ENCODE measurements around the gene RPRML. TPM values are rescaled to one million over a fixed set of nuclear protein-coding genes. Genes with fewer than 3 reads are reported as not detected.
"Not testable (repeated sequence)": the region's sequence is repeated elsewhere in the genome, so short reads cannot be mapped to it uniquely, and the experiment has no call there.

The RPRML gene
- total RNA-seq, 1 donor from 2014 or later = not detected

DNA sequence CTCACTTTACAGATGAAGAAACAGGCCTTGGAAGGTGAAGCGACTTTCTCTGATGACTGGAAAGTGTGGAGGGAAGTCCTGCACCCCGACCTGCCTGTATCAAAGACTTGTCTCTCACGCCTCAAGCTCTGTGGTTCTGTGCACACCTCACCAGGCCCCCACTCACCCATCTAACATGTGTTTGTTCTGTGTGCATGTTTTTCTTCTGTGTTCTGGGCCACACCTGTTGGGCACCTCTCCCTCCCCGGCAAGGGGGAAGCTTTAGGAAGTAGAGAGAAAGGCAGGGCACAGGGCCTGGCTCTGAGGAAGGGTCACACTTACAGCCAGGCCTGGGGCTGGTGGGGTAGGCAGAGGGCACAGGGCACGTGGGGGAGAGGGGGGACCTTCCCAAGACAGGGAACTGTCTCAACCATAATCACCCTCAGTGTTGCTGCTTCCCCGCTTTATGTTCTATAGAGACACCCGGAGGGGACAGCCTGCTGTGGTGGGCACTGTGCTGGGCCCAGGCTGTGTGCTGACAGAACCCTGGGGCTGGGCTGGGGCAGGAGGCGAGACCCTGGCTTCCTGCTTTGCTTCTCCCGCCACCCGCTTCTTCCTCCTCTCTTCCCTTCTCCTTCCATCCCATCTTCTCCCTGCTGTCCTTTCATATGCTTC, 7.3 kb downstream of the RPRML start:
- no peak overlapping the region for H3K27ac Mint-ChIP-seq
- peaks cover 4% of the 10 kb centered on the region for H3K36me3 Mint-ChIP-seq (ENCODE audit: low read depth)
- no peak overlapping the region for H3K4me3 Mint-ChIP-seq
- DNase-seq (ENCODE audit: low spot score) = no peak
- no peaks in the 10 kb centered on the region for H3K9me3 Mint-ChIP-seq
- peaks cover 6% of the 10 kb centered on the region for H3K27me3 Mint-ChIP-seq (ENCODE audit: insufficient read depth)
- intact Hi-C loops (cut with micrococcal nuclease) = no loop called here
- no peaks in the 10 kb centered on the region for H3K4me1 Mint-ChIP-seq (ENCODE audit: low read depth)

DNA sequence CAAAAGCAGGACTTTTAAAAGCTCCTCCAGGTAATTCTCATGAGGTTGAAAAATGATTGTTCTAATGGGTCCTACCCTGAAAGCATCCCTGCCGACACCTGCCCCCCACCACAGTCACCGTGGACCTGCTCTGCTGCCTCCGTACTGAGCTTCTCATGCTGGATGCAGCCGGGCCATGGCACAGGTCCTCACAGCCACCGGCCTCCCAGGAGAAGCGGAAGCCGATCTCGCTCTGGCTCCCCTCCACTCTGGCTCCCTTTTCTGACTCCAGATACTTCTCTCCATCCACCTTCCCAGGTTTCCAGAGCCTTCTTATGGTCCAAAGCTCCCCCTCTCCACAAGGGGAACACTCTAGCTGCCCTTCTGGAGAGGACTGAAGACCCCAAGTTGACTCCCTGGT, 10.2 kb downstream of the RPRML start:
- intact Hi-C loops (cut with micrococcal nuclease) = no loop called here
- no peak overlapping the region for H3K4me3 Mint-ChIP-seq
- H3K27me3 Mint-ChIP-seq (ENCODE audit: insufficient read depth) = peaks cover 2% of the 10 kb centered on the region
- H3K4me1 Mint-ChIP-seq (ENCODE audit: low read depth) = no peaks in the 10 kb centered on the region
- no peak for DNase-seq (ENCODE audit: low spot score)
- no peak overlapping the region for H3K27ac Mint-ChIP-seq
- H3K9me3 Mint-ChIP-seq = no peaks in the 10 kb centered on the region
- H3K36me3 Mint-ChIP-seq (ENCODE audit: low read depth) = peaks cover 2% of the 10 kb centered on the region

DNA sequence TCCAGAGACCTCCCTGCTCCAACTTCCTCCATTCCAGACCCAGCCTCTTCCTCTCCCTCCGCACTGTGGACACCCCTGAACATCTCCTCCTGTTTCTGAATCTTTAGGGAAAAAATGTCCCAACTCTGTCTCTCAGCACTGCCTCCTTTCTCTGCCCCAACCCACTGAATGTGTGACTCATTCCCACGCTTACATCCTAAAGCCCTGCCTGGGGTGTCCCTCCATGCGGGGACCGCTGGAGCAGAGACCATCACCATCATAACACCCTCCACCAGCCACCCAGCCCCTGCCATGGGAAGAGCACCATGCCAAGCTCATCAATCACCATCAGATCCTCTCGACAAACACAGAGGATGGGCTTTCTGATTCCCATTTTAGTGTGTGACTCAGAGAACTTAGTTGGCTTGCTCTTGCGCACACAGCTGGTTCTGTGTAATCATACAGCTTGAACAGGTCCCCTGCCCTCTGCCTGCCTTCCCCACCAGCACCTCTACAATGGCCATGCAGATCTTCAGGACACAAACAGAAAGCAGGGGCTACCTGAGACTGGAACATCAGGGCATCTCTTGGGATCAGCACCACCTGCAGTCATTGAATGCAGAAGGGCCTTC, 10.7 kb downstream of the RPRML start:
- H3K27me3 Mint-ChIP-seq (ENCODE audit: insufficient read depth) = no peaks in the 10 kb centered on the region
- H3K4me3 Mint-ChIP-seq = no peak overlapping the region
- intact Hi-C loops (cut with micrococcal nuclease) = no loop called here
- H3K4me1 Mint-ChIP-seq (ENCODE audit: low read depth) = no peaks in the 10 kb centered on the region
- H3K27ac Mint-ChIP-seq = no peak overlapping the region
- DNase-seq (ENCODE audit: low spot score) = no peak
- no peaks in the 10 kb centered on the region for H3K9me3 Mint-ChIP-seq
- peaks cover 2% of the 10 kb centered on the region for H3K36me3 Mint-ChIP-seq (ENCODE audit: low read depth)

DNA sequence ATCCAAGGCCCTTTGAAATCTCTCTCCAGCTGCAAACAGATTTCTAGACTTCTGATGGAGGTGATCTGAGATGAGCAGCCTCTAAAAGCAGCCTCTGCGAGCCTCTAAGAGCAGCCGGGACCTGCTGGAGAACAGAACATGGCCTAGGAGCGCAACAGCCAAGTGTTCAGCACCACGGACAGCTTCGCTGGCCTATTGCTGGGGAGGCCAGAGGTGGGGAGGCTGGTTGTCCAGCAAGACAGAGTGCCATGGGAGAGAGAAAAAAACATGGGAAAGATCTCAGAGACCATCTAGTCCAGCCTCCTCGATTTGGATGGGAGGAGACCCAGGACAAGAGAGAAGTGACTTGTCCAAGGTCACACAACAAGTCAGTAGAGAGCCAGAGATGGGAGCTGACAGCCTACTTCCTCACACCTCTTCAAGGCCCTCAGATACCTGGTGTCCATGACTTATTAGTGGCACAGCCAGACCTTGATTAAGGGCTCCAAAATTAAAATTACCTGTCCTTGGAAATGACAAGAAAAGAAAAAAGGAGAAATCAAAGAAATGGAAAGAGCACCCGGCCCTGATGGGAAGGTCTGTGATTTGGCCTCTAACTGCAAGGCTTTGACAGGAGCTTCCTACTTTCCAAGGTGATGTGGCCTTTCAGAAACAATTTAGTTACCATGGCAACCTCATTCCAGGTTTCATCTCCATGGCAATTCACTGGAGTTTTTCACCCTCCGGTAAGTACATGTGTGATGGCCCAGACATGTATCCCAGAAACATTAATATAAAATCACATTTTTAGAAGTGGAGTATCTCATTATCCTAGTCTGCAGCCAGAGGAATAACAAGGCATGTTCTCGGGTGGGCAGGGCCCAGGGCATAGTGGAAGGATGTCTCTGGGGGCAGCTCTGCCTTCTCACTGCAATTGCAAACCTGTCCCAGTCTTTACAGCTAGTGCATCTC, 14.5 kb downstream of the RPRML start:
- intact Hi-C loops (cut with micrococcal nuclease) = no loop called here
- Mint-ChIP-seq H3K4me1 (ENCODE audit: low read depth) (peaks cover 5% of the 10 kb centered on the region), H3K27me3 (ENCODE audit: insufficient read depth) (no peaks in the 10 kb centered on the region), H3K4me3 (no peak overlapping the region), H3K36me3 (ENCODE audit: low read depth) (peaks cover 2% of the 10 kb centered on the region), H3K27ac (no peak overlapping the region), H3K9me3 (no peaks in the 10 kb centered on the region)
- no peak for DNase-seq (ENCODE audit: low spot score)

DNA sequence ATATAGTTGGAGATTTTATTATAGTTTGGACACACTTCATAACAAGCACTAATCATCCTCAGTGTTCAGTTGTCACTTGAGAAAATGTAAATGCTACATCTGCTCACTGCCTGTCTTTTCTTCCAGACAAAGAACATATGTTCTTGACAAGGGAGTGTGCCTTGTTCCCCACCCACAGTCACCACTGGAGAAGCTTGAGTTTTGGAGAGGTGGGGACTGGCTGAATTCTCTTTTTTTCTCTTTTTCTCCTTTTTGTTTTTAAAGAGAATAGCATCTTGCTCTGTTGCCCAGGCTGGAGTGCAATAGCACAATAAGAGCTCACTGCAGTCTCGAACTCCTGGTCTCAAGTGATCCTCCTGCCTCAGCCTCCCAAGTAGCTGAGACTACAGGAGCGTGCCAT, 15.5 kb downstream of the RPRML start:
- H3K9me3 Mint-ChIP-seq = no peaks in the 10 kb centered on the region
- peaks cover 5% of the 10 kb centered on the region for H3K4me1 Mint-ChIP-seq (ENCODE audit: low read depth)
- no peaks in the 10 kb centered on the region for H3K27me3 Mint-ChIP-seq (ENCODE audit: insufficient read depth)
- no peak for DNase-seq (ENCODE audit: low spot score)
- peaks cover 2% of the 10 kb centered on the region for H3K36me3 Mint-ChIP-seq (ENCODE audit: low read depth)
- H3K4me3 Mint-ChIP-seq = no peak overlapping the region
- intact Hi-C loops (cut with micrococcal nuclease) = no loop called here
- no peak overlapping the region for H3K27ac Mint-ChIP-seq

DNA sequence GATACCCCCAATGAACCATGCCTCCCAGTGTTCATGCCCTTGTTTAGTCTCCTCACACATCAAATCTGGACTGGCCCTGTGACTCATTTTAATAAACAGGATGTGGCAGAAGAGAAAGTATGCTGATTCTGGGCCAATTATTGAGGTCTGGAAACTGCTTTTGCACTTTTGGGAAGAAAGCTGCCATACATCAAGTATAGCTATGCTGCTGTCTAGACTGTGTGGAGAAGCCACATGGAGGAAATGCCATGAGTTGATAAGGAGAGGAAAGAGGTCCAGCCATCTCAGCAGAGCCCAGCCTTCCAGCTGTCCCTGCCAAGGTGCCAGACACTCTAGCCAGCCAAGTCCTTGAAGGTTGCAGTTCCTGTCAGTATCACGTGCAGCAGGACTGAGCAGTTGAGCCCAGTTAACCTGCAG, 16.7 kb downstream of the RPRML start:
- H3K36me3 Mint-ChIP-seq (ENCODE audit: low read depth) = peaks cover 2% of the 10 kb centered on the region
- no peak overlapping the region for H3K27ac Mint-ChIP-seq
- H3K9me3 Mint-ChIP-seq = no peaks in the 10 kb centered on the region
- H3K4me3 Mint-ChIP-seq = no peak overlapping the region
- H3K4me1 Mint-ChIP-seq (ENCODE audit: low read depth) = peaks cover 5% of the 10 kb centered on the region
- intact Hi-C loops (cut with micrococcal nuclease) = no loop called here
- no peaks in the 10 kb centered on the region for H3K27me3 Mint-ChIP-seq (ENCODE audit: insufficient read depth)
- DNase-seq (ENCODE audit: low spot score) = no peak

DNA sequence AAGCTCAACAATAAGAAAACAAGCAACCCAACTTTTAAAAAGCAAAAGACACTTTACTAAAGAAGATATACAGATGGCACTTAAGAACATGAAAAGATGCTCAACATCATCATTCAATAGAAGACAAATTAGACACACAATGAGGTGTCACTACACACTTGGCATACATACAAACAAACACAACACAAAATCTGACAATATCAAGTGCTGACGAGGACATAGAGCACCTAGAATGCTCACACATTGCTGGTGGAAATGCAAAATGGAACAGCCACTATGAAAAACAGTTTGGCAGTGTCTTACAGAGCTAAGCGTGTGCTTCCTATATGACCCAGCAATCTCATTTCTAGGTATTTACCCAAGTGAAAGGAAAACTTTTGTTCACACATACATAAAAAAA, 18.9 kb downstream of the RPRML start:
- DNase-seq (ENCODE audit: low spot score) = no peak
- H3K27ac Mint-ChIP-seq = no peak overlapping the region
- peaks cover 5% of the 10 kb centered on the region for H3K4me1 Mint-ChIP-seq (ENCODE audit: low read depth)
- intact Hi-C loops (cut with micrococcal nuclease) = no loop called here
- no peaks in the 10 kb centered on the region for H3K36me3 Mint-ChIP-seq (ENCODE audit: low read depth)
- no peaks in the 10 kb centered on the region for H3K27me3 Mint-ChIP-seq (ENCODE audit: insufficient read depth)
- H3K4me3 Mint-ChIP-seq = no peak overlapping the region
- no peaks in the 10 kb centered on the region for H3K9me3 Mint-ChIP-seq

DNA sequence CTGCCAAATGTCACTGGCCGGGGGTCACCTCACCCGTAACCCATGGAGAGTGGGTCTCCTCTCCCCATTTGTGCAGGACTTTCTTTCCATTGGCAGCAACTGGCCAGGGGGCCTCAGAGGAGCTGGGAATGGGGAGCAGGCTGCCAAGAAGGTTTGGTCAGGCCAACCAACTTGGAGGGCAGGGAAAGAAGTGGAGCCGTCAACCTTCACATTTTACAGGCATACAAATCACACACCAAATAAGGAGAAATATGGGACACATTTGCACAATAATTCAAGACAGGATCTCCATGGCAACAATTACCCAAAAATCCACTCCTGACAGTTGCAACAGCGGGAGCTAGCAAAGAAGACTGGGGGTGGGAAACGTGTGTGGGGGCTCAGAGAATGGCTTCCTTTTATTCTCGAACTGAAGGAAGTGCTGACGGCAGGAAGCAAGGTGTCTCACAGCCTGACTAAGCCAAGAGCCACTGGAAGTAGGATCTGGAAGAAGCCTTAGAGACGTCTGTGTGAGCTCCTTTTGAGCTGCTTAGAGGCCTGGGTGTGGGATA, 20.9 kb downstream of the RPRML start:
- Mint-ChIP-seq H3K4me1 (ENCODE audit: low read depth) (peaks cover 5% of the 10 kb centered on the region), H3K9me3 (no peaks in the 10 kb centered on the region), H3K27ac (no peak overlapping the region), H3K36me3 (ENCODE audit: low read depth) (no peaks in the 10 kb centered on the region), H3K4me3 (no peak overlapping the region), H3K27me3 (ENCODE audit: insufficient read depth) (no peaks in the 10 kb centered on the region)
- no peak for DNase-seq (ENCODE audit: low spot score)
- intact Hi-C loops (cut with micrococcal nuclease) = no loop called here

DNA sequence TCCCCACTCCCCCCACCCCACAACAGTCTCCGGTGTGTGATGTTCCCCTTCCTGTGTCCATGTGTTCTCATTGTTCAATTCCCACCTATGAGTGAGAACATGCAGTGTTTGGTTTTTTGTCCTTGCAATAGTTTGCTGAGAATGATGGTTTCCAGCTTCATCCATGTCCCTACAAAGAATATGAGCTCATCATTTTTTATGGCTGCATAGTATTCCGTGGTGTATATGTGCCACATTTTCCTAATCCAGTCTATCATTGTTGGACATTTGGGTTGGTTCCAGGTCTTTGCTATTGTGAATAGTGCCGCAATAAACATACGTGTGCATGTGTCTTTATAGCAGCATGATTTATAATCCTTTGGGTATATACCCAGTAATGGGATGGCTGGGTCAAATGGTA, 25.9 kb downstream of the RPRML start:
- H3K36me3 Mint-ChIP-seq (ENCODE audit: low read depth); H3K27ac Mint-ChIP-seq; H3K4me1 Mint-ChIP-seq (ENCODE audit: low read depth); DNase-seq (ENCODE audit: low spot score); H3K27me3 Mint-ChIP-seq (ENCODE audit: insufficient read depth); intact Hi-C loops (cut with micrococcal nuclease); H3K4me3 Mint-ChIP-seq; H3K9me3 Mint-ChIP-seq: not testable (repeated sequence)

DNA sequence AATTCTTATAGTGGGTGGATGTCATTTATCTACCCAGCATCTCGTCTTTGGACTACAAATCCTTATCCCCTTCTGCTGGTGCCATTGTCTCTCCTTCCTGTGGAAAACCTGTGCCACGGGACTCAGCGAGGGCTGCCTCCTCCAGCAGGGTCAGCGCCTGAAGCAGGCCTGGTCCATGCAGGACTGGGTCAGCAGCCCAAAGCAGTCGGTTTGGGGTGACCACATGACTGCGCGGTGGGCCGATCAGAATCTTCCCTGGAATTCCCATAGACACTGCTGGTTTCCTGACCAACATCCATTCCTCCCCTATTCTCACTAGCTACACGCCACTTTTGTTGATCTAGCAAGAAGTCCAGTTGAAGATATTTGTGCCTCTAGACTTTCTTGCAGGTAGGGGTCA, 26.9 kb downstream of the RPRML start:
- Mint-ChIP-seq H3K27me3 (ENCODE audit: insufficient read depth) (no peaks in the 10 kb centered on the region), H3K27ac (no peak overlapping the region), H3K4me1 (ENCODE audit: low read depth) (no peaks in the 10 kb centered on the region), H3K36me3 (ENCODE audit: low read depth) (no peaks in the 10 kb centered on the region), H3K9me3 (no peaks in the 10 kb centered on the region), H3K4me3 (no peak overlapping the region)
- intact Hi-C loops (cut with micrococcal nuclease) = no loop called here
- DNase-seq (ENCODE audit: low spot score) = no peak

DNA sequence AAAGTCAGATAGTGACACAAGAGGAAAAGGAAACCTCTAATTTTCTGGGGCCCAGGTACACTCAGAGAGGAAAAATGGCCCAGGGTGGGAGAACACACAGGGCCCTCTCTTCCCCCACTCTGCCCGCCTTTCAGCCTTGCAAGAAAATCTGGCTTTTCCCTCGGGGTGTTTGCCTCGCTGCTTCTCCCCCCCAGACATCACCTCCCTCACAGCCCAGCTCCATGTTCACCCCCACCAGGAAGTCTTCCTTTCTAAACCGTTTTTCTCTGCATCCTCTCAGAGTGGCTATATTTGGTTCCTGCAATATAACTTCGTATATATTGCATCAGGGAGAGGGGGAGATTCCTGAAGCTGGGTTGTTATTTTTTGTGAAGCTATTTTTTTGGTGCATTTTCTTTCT, 27.3 kb downstream of the RPRML start:
- intact Hi-C loops (cut with micrococcal nuclease) = no loop called here
- Mint-ChIP-seq H3K4me3 (no peak overlapping the region), H3K27me3 (ENCODE audit: insufficient read depth) (no peaks in the 10 kb centered on the region), H3K9me3 (no peaks in the 10 kb centered on the region), H3K4me1 (ENCODE audit: low read depth) (no peaks in the 10 kb centered on the region), H3K36me3 (ENCODE audit: low read depth) (no peaks in the 10 kb centered on the region), H3K27ac (no peak overlapping the region)
- no peak for DNase-seq (ENCODE audit: low spot score)

DNA sequence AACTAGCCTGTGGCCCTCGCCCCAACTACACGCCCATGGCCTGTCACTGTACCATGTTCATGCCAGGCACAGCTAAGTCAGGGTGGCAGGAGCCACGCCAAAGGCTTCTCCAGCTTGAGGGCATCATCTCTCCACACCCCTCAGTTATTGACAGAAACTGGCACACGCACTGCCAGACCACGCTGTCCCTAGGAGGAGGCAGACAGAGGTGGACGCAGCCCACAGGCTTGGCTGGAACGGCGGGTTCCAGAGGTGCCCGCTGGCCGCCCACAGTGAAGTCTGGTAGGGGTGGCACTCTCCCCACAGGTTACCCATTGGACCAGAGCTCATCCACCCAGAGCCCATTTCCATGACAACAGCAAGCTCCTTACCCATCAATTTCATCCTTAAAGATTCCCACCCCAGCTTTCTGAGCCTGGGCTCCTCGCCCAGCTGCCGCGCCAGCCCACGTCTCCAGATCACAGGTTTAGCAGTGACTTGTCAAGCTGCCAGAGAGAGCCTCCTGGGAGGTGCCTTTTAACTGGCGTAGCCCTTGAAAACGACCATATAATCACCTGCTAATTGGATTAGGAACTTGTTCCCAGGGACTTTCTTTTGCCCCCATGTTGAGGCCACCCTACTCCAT, 27.9 kb downstream of the RPRML start:
- H3K36me3 Mint-ChIP-seq (ENCODE audit: low read depth) = no peaks in the 10 kb centered on the region
- no peaks in the 10 kb centered on the region for H3K27me3 Mint-ChIP-seq (ENCODE audit: insufficient read depth)
- no peaks in the 10 kb centered on the region for H3K9me3 Mint-ChIP-seq
- no peak overlapping the region for H3K4me3 Mint-ChIP-seq
- H3K27ac Mint-ChIP-seq = no peak overlapping the region
- intact Hi-C loops (cut with micrococcal nuclease) = no loop called here
- no peaks in the 10 kb centered on the region for H3K4me1 Mint-ChIP-seq (ENCODE audit: low read depth)
- DNase-seq (ENCODE audit: low spot score) = no peak
